CD4-positive, CD25-positive, alpha-beta regulatory T cell (primary cell): ENCODE data around the gene ADSS1. TPM values are rescaled to one million over a fixed set of nuclear protein-coding genes. Genes with fewer than 3 reads are reported as not detected.

Experiments used
- ATAC-seq, 2 donors: fragments of 150-1000 bp; cut with Tn5 transposase; one replicate each; pipeline ENCODE4 v1.10.0; 2021; ENCODE audit warnings: low read depth in 2 of 2, moderate number of reproducible peaks in 2 of 2, moderate library complexity in 1 of 2
- DNase-seq, 3 donors: peaks; one replicate each; pipeline versions ENCODE4 v3.0.0 to v3.0.0-alpha.2; 2012 to 2022; ENCODE audit warnings: mixed read lengths in 1 of 3
- H3K27ac ChIP-seq: one replicate; pipeline ENCODE4 v1.7.0; 2013; ENCODE audit warnings: mild to moderate bottlenecking, low read length; ENCODE audit not compliant: insufficient read depth, poor library complexity, severe bottlenecking
- H3K27me3 ChIP-seq: one replicate; pipeline ENCODE4 v1.7.0; 2013; ENCODE audit warnings: low read length; ENCODE audit not compliant: control insufficient read depth, insufficient read depth
- H3K36me3 ChIP-seq: one replicate; pipeline ENCODE4 v1.7.0; 2013; ENCODE audit warnings: mild to moderate bottlenecking, low read length, moderate library complexity; ENCODE audit not compliant: control insufficient read depth, insufficient read depth
- H3K4me1 ChIP-seq: 2 replicates; pipeline ENCODE4 v1.7.0; 2013; ENCODE audit warnings: mild to moderate bottlenecking, low read length; ENCODE audit not compliant: insufficient read depth, control insufficient read depth, poor library complexity, severe bottlenecking
- H3K4me3 ChIP-seq: one replicate; pipeline ENCODE4 v1.7.0; 2013; ENCODE audit warnings: low read depth, mild to moderate bottlenecking, low read length, moderate library complexity
- H3K9me3 ChIP-seq, 2 experiments: 1 replicate in 1 of 2; 2 replicates in 1 of 2; pipeline ENCODE4 v1.7.0; 2013; ENCODE audit warnings: low read length in 2 of 2, mild to moderate bottlenecking in 1 of 2, moderate library complexity in 1 of 2; ENCODE audit not compliant: control insufficient read depth in 2 of 2
- H3K27ac Mint-ChIP-seq, 3 donors: one replicate each; pipeline ENCODE4 v1.8.0; 2020 to 2022; ENCODE audit warnings: mild to moderate bottlenecking in 3 of 3, mixed read lengths in 3 of 3, moderate library complexity in 2 of 3
- H3K27me3 Mint-ChIP-seq: one replicate; pipeline ENCODE4 v1.8.0; 2022; ENCODE audit warnings: mild to moderate bottlenecking, mixed read lengths
- H3K36me3 Mint-ChIP-seq: one replicate; pipeline ENCODE4 v1.8.0; 2020; ENCODE audit warnings: mixed read lengths
- H3K4me1 Mint-ChIP-seq, 4 donors: one replicate each; pipeline ENCODE4 v1.8.0; 2020 to 2022; ENCODE audit warnings: mixed read lengths in 4 of 4, mild to moderate bottlenecking in 1 of 4
- H3K4me3 Mint-ChIP-seq, 4 donors: one replicate each; pipeline ENCODE4 v1.8.0; 2020 to 2022; ENCODE audit warnings: mild to moderate bottlenecking in 4 of 4, mixed read lengths in 4 of 4, moderate library complexity in 3 of 4
- H3K9me3 Mint-ChIP-seq, 7 donors: one replicate each; pipeline ENCODE4 v1.8.0; 2020 to 2022; ENCODE audit warnings: mixed read lengths in 7 of 7, mild to moderate bottlenecking in 3 of 7, moderate library complexity in 2 of 7
- polyA plus RNA-seq, 4 donors: library from polyadenylated mRNA; unstranded; fragments of 300-500 nt; fragmentation: Illumina TruSeq; gene quantifications; one replicate each; pipeline ENCODE4 v1.2.3, GENCODE V29; 2021
- total RNA-seq: library from RNA; stranded (reverse); gene quantifications from one replicate; pipeline ENCODE4 v1.2.3, GENCODE V29; 2022

The ADSS1 gene
- total and polyA plus RNA-seq, 5 donors from 2014 or later: 0.10 to 1.9 (median 1.4) TPM

GRCh38 chr14:104756477-104757237, 32.6 kb downstream of the ADSS1 start:
- Mint-ChIP-seq H3K27ac (peak overlapping the region in 1 of 3 donors; percentile 35), H3K4me1 (peaks cover 0 to 52% (median 19%) of the 10 kb centered on the region in 4 donors), H3K27me3 (no peaks in the 10 kb centered on the region), H3K9me3 (no peaks in the 10 kb centered on the region), H3K4me3 (peak overlapping the region in 3 of 4 donors; percentile 16 to 77 (median 38)), H3K36me3 (peaks cover 17% of the 10 kb centered on the region)
- peak in 1 of 3 donors; percentile 69 for DNase-seq
- Histone ChIP-seq H3K9me3 (no peaks in the 10 kb centered on the region), H3K27me3 (no peaks in the 10 kb centered on the region), H3K36me3 (peaks cover 50% of the 10 kb centered on the region), H3K27ac (no peak overlapping the region), H3K4me1 (peaks cover 37% of the 10 kb centered on the region), H3K4me3 (no peak overlapping the region)
- ATAC-seq: no peak

- H3K36me3 ChIP-seq: peaks cover 53% of the 10 kb centered on the region
- Mint-ChIP-seq H3K27ac (no peak overlapping the region), H3K4me3 (peak overlapping the region in 3 of 4 donors; percentile 16 to 77 (median 29)), H3K27me3 (no peaks in the 10 kb centered on the region), H3K36me3 (peaks cover 20% of the 10 kb centered on the region), H3K9me3 (no peaks in the 10 kb centered on the region), H3K4me1 (peaks cover 0 to 52% (median 19%) of the 10 kb centered on the region in 4 donors)
- DNase-seq: no peak
- H3K4me1 ChIP-seq: peaks cover 32% of the 10 kb centered on the region
- no peak overlapping the region for H3K4me3 ChIP-seq
- H3K27me3 ChIP-seq: no peaks in the 10 kb centered on the region
- no peak overlapping the region for H3K27ac ChIP-seq
- no peaks in the 10 kb centered on the region for H3K9me3 ChIP-seq
- ATAC-seq: no peak
Observed at GRCh38 chr14:104757238-104757585, 33.2 kb downstream of the ADSS1 start.

- H3K9me3 Mint-ChIP-seq: no peaks in the 10 kb centered on the region
- H3K27me3 ChIP-seq: no peaks in the 10 kb centered on the region
- no peak overlapping the region for H3K4me3 ChIP-seq
- DNase-seq (no peak), ATAC-seq (no peak)
- H3K4me1 ChIP-seq: peaks cover 31% of the 10 kb centered on the region
- peak overlapping the region in 2 of 4 donors; percentile 29 to 57 for H3K4me3 Mint-ChIP-seq
- no peak overlapping the region for H3K27ac ChIP-seq
- H3K9me3 ChIP-seq: no peaks in the 10 kb centered on the region
- H3K36me3 Mint-ChIP-seq: peaks cover 23% of the 10 kb centered on the region
- peak overlapping the region in 1 of 3 donors; percentile 35 for H3K27ac Mint-ChIP-seq
- peaks cover 0 to 45% (median 17%) of the 10 kb centered on the region in 4 donors for H3K4me1 Mint-ChIP-seq
- H3K36me3 ChIP-seq: peaks cover 54% of the 10 kb centered on the region
- no peaks in the 10 kb centered on the region for H3K27me3 Mint-ChIP-seq
Observed at GRCh38 chr14:104757681-104758392, 33.8 kb downstream of the ADSS1 start.

- ATAC-seq (no peak), DNase-seq (no peak)
- Mint-ChIP-seq H3K4me1 (peaks cover 0 to 34% (median 8%) of the 10 kb centered on the region in 4 donors), H3K4me3 (peak overlapping the region in 1 of 4 donors; percentile 29), H3K27me3 (no peaks in the 10 kb centered on the region), H3K9me3 (no peaks in the 10 kb centered on the region), H3K36me3 (peaks cover 23% of the 10 kb centered on the region), H3K27ac (no peak overlapping the region)
- Histone ChIP-seq H3K4me1 (peaks cover 22% of the 10 kb centered on the region), H3K27me3 (no peaks in the 10 kb centered on the region), H3K9me3 (no peaks in the 10 kb centered on the region), H3K36me3 (peaks cover 54% of the 10 kb centered on the region), H3K4me3 (no peak overlapping the region), H3K27ac (no peak overlapping the region)
Observed at GRCh38 chr14:104758981-104759969, 35.2 kb downstream of the ADSS1 start.

- peaks cover 10% of the 10 kb centered on the region for H3K36me3 ChIP-seq
- no peak overlapping the region for H3K4me3 Mint-ChIP-seq
- H3K36me3 Mint-ChIP-seq: peaks cover 18% of the 10 kb centered on the region
- no peak for DNase-seq
- peaks cover 4% of the 10 kb centered on the region for H3K4me1 ChIP-seq
- H3K4me1 Mint-ChIP-seq: peaks cover 0 to 16% (median 4%) of the 10 kb centered on the region in 4 donors
- H3K9me3 Mint-ChIP-seq: no peaks in the 10 kb centered on the region
- no peak overlapping the region for H3K27ac ChIP-seq
- no peak for ATAC-seq
- no peak overlapping the region for H3K4me3 ChIP-seq
- no peaks in the 10 kb centered on the region for H3K27me3 ChIP-seq
- peak overlapping the region in 1 of 3 donors; percentile 32 for H3K27ac Mint-ChIP-seq
- H3K27me3 Mint-ChIP-seq: no peaks in the 10 kb centered on the region
- H3K9me3 ChIP-seq: no peaks in the 10 kb centered on the region
Observed at GRCh38 chr14:104765517-104765916, 41.5 kb downstream of the ADSS1 start.

GRCh38 chr14:104766256-104766862, 42.3 kb downstream of the ADSS1 start:
- Histone ChIP-seq H3K4me1 (peaks cover 4% of the 10 kb centered on the region), H3K27me3 (no peaks in the 10 kb centered on the region), H3K4me3 (no peak overlapping the region), H3K9me3 (no peaks in the 10 kb centered on the region), H3K36me3 (peaks cover 12% of the 10 kb centered on the region), H3K27ac (no peak overlapping the region)
- no peaks in the 10 kb centered on the region for H3K27me3 Mint-ChIP-seq
- H3K27ac Mint-ChIP-seq: no peak overlapping the region
- DNase-seq: no peak
- no peaks in the 10 kb centered on the region for H3K9me3 Mint-ChIP-seq
- H3K4me3 Mint-ChIP-seq: no peak overlapping the region
- H3K36me3 Mint-ChIP-seq: peaks cover 20% of the 10 kb centered on the region
- ATAC-seq: no peak
- H3K4me1 Mint-ChIP-seq: peaks cover 0 to 14% (median 2%) of the 10 kb centered on the region in 4 donors
